GM23338 (cell line): Measurements from ENCODE around the gene LILRB5. TPM values are rescaled to one million over a fixed set of nuclear protein-coding genes. Genes with fewer than 3 reads are reported as not detected.
"Not testable (repeated sequence)": the region's sequence is repeated elsewhere in the genome, so short reads cannot be mapped to it uniquely, and the experiment has no call there.

ENCODE experiments used
- ATAC-seq: fragments of 200-7000 bp; cut with Tn5 transposase; 3 replicates; pipeline ENCODE4 v1.9.1; 2020
- DNase-seq: peaks from one replicate; pipeline ENCODE4 v3.0.0-alpha.2; 2015; ENCODE audit warnings: low spot score
- H2AFZ ChIP-seq: fragments of 200-600 bp; sonication (generic); 2 replicates; pipeline ENCODE4 v1.8.0; 2016; ENCODE audit warnings: antibody characterized with exemption, mild to moderate bottlenecking, moderate library complexity
- H3F3A ChIP-seq: fragments of 200-600 bp; sonication (generic); replicated peaks from 2 replicates; pipeline ENCODE4 v1.8.0; 2017; ENCODE audit warnings: antibody characterized with exemption, mixed run types, low read depth
- H3K27ac ChIP-seq: fragments of 200-600 bp; sonication (generic); 2 replicates; pipeline ENCODE4 v1.6.1; 2016; ENCODE audit warnings: low read depth
- H3K27me3 ChIP-seq: fragments of 200-600 bp; sonication (generic); 2 replicates; pipeline ENCODE4 v1.8.0; 2016; ENCODE audit warnings: mild to moderate bottlenecking, mixed run types, moderate library complexity; ENCODE audit not compliant: insufficient read depth
- H3K36me3 ChIP-seq: fragments of 200-600 bp; sonication (generic); 2 replicates; pipeline ENCODE4 v1.8.0; 2016; ENCODE audit warnings: mild to moderate bottlenecking; ENCODE audit not compliant: insufficient read depth
- H3K4me1 ChIP-seq: fragments of 200-600 bp; sonication (generic); 2 replicates; pipeline ENCODE4 v1.8.0; 2016; ENCODE audit warnings: mild to moderate bottlenecking, moderate library complexity; ENCODE audit not compliant: insufficient read depth
- H3K4me2 ChIP-seq: fragments of 200-600 bp; sonication (generic); 2 replicates; pipeline ENCODE4 v1.7.1; 2017; ENCODE audit warnings: mixed run types
- H3K4me3 ChIP-seq: fragments of 200-600 bp; sonication (generic); 2 replicates; pipeline ENCODE4 v1.6.1; 2016; ENCODE audit warnings: mixed run types
- H3K79me2 ChIP-seq: fragments of 200-600 bp; sonication (generic); replicated peaks from 2 replicates; pipeline ENCODE4 v1.8.0; 2017; ENCODE audit warnings: mild to moderate bottlenecking; ENCODE audit not compliant: insufficient read depth
- H3K9me2 ChIP-seq: fragments of 200-600 bp; sonication (generic); 2 replicates; pipeline ENCODE4 v1.8.0; 2017; ENCODE audit not compliant: insufficient read depth
- H4K20me1 ChIP-seq: fragments of 200-600 bp; sonication (generic); replicated peaks from 2 replicates; pipeline ENCODE4 v1.8.0; 2017; ENCODE audit warnings: mild to moderate bottlenecking; ENCODE audit not compliant: insufficient read depth
- H3K27ac Mint-ChIP-seq: 2 replicates; pipeline ENCODE4 v1.8.0; 2020; ENCODE audit warnings: inconsistent platforms, mild to moderate bottlenecking, moderate library complexity, mixed read lengths
- H3K27me3 Mint-ChIP-seq: 3 replicates; pipeline ENCODE4 v1.8.0; 2022; ENCODE audit warnings: low read depth, mild to moderate bottlenecking, moderate library complexity, mixed read lengths, inconsistent platforms; ENCODE audit not compliant: insufficient read depth, poor library complexity
- H3K36me3 Mint-ChIP-seq: 3 replicates; pipeline ENCODE4 v1.8.0; 2021; ENCODE audit warnings: low read depth, mild to moderate bottlenecking, inconsistent platforms, moderate library complexity, mixed read lengths
- H3K4me1 Mint-ChIP-seq: 3 replicates; pipeline ENCODE4 v1.8.0; 2020; ENCODE audit warnings: mild to moderate bottlenecking, inconsistent platforms, mixed read lengths
- H3K4me3 Mint-ChIP-seq: 3 replicates; pipeline ENCODE4 v1.8.0; 2021; ENCODE audit warnings: moderate library complexity, mild to moderate bottlenecking, inconsistent platforms, mixed read lengths
- H3K9me3 Mint-ChIP-seq: 3 replicates; pipeline ENCODE4 v1.8.0; 2020; ENCODE audit warnings: moderate library complexity, mild to moderate bottlenecking, inconsistent platforms, mixed read lengths
- CREB1 ChIP-seq: fragments of 250-450 bp; sonication (Bioruptor Pico); IDR thresholded peaks from 2 replicates; pipeline ENCODE4 v1.5.0; 2020; ENCODE audit warnings: low read depth, mild to moderate bottlenecking, moderate library complexity
- CTCF ChIP-seq, 2 experiments: fragments of 200-600 bp in 1 of 2; sonication (generic) in 1 of 2; conservative IDR thresholded peaks; 2 replicates each; pipeline versions ENCODE4 v1.5.1 to v1.6.1; 2016 to 2017; ENCODE audit warnings: antibody characterized with exemption in 2 of 2, low read depth in 2 of 2, mild to moderate bottlenecking in 2 of 2, moderate library complexity in 1 of 2
- EZH2 ChIP-seq: fragments of 200-600 bp; sonication (generic); IDR thresholded peaks from one replicate; pipeline ENCODE4 v1.8.0; 2017; ENCODE audit warnings: antibody characterized with exemption, mild to moderate bottlenecking, low read depth; ENCODE audit not compliant: unreplicated experiment
- EZH2phosphoT487 ChIP-seq: fragments of 200-600 bp; sonication (generic); IDR thresholded peaks from one replicate; pipeline ENCODE4 v1.8.1; 2018; ENCODE audit warnings: antibody characterized with exemption; ENCODE audit not compliant: unreplicated experiment
- JUNB ChIP-seq: IDR thresholded peaks from one replicate; pipeline ENCODE4 v1.6.1; 2016; ENCODE audit warnings: antibody characterized with exemption; ENCODE audit not compliant: unreplicated experiment
- NANOG ChIP-seq: IDR thresholded peaks from 2 replicates; pipeline ENCODE4 v1.6.1; 2016; ENCODE audit warnings: antibody characterized with exemption, borderline replicate concordance
- POLR2AphosphoS5 ChIP-seq: IDR thresholded peaks from 2 replicates; pipeline ENCODE4 v1.6.1; 2016; ENCODE audit warnings: antibody characterized with exemption, low read depth
- REST ChIP-seq: IDR thresholded peaks from one replicate; pipeline ENCODE4 v1.6.1; 2018; ENCODE audit warnings: antibody characterized with exemption; ENCODE audit not compliant: unreplicated experiment
- STAT1 ChIP-seq: IDR thresholded peaks from one replicate; pipeline ENCODE4 v1.6.1; 2016; ENCODE audit warnings: antibody characterized with exemption; ENCODE audit not compliant: unreplicated experiment
- ZNF114 ChIP-seq: fragments of 250-450 bp; sonication (Bioruptor Pico); IDR thresholded peaks from 2 replicates; pipeline ENCODE4 v1.5.0; 2020; ENCODE audit warnings: mild to moderate bottlenecking, moderate library complexity
- ZNF331 ChIP-seq: fragments of 250-450 bp; sonication (Bioruptor Pico); IDR thresholded peaks from 2 replicates; pipeline ENCODE4 v1.5.0; 2020; ENCODE audit warnings: low read depth, mild to moderate bottlenecking, moderate library complexity
- polyA plus RNA-seq: library from polyadenylated mRNA; unstranded; fragments of >200 nt; fragmentation: Nextera tagmentation; extraction: Ambion mirVana; gene quantifications from 2 replicates; pipeline ENCODE4 v1.2.1, GENCODE V29; 2016
- total RNA-seq: library from RNA; depleted of rRNA; stranded (reverse); fragments of >200 nt; shearing (Covaris generic); gene quantifications from 2 replicates; pipeline ENCODE4 v1.2.3, GENCODE V29; 2014
- TF ChIP-seq, protein P1 (sequence below): fragments of 250-450 bp; sonication (Bioruptor Pico); IDR thresholded peaks from 2 replicates; pipeline ENCODE4 v1.5.0; 2020; ENCODE audit warnings: mild to moderate bottlenecking, moderate library complexity
- TF ChIP-seq, protein P2 (sequence below): IDR thresholded peaks from 2 replicates; pipeline ENCODE4 v1.6.1; 2016; ENCODE audit warnings: antibody characterized with exemption

Gene LILRB5
- total and polyA plus RNA-seq, 2 experiments from 2014 or later: not detected

DNA sequence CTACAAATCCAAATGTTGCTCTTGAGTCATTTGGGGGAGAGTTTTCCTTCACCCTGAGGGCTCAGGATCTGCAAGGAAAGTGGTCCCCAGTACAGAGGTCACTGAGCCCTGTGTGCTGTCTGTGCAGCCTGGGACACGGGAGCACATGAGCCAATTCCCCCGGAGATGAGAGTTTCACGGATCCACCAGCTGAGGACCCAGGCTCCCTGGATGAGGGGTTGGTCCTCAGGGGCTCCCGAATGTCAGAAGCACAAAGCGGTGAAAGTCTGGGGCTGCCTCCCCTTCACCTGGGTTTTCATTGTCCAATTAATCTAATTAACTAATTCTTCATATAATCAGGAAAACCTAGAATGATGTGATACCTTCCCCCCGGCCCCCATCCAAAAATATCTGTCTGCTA is 37.5 kb upstream of the LILRB5 start:
- no peak for DNase-seq
- Histone ChIP-seq H3K27ac (no peak overlapping the region), H3K36me3 (no peaks in the 10 kb centered on the region), H3K9me2 (no peaks in the 10 kb centered on the region), H3F3A (no peaks in the 10 kb centered on the region), H3K27me3 (no peaks in the 10 kb centered on the region), H3K4me2 (no peak overlapping the region), H3K4me3 (no peak overlapping the region), H4K20me1 (no peaks in the 10 kb centered on the region), H2AFZ (no peak overlapping the region), H3K4me1 (no peaks in the 10 kb centered on the region), H3K79me2 (no peaks in the 10 kb centered on the region)
- no peaks in the 10 kb centered on the region for H3K27me3 Mint-ChIP-seq
- H3K9me3 Mint-ChIP-seq: no peaks in the 10 kb centered on the region
- H3K4me1 Mint-ChIP-seq: no peaks in the 10 kb centered on the region
- no peak overlapping the region for H3K27ac Mint-ChIP-seq
- no peak for ATAC-seq
- no peak overlapping the region for H3K4me3 Mint-ChIP-seq
- TF ChIP-seq JUNB (no peak), ZNF114 (CRISPR knock-in tag) (no peak), NANOG (no peak), CTCF (conservative IDR thresholded peaks at IDR 0.05; ENCODE audit: low read depth in 2 of 2) (no peak), EZH2phosphoT487 (no peak), STAT1 (no peak), CREB1 (no peak), EZH2 (no peak), ZNF331 (CRISPR knock-in tag) (no peak), POLR2AphosphoS5 (no peak), REST (no peak)
- TF ChIP-seq, protein P1, sequence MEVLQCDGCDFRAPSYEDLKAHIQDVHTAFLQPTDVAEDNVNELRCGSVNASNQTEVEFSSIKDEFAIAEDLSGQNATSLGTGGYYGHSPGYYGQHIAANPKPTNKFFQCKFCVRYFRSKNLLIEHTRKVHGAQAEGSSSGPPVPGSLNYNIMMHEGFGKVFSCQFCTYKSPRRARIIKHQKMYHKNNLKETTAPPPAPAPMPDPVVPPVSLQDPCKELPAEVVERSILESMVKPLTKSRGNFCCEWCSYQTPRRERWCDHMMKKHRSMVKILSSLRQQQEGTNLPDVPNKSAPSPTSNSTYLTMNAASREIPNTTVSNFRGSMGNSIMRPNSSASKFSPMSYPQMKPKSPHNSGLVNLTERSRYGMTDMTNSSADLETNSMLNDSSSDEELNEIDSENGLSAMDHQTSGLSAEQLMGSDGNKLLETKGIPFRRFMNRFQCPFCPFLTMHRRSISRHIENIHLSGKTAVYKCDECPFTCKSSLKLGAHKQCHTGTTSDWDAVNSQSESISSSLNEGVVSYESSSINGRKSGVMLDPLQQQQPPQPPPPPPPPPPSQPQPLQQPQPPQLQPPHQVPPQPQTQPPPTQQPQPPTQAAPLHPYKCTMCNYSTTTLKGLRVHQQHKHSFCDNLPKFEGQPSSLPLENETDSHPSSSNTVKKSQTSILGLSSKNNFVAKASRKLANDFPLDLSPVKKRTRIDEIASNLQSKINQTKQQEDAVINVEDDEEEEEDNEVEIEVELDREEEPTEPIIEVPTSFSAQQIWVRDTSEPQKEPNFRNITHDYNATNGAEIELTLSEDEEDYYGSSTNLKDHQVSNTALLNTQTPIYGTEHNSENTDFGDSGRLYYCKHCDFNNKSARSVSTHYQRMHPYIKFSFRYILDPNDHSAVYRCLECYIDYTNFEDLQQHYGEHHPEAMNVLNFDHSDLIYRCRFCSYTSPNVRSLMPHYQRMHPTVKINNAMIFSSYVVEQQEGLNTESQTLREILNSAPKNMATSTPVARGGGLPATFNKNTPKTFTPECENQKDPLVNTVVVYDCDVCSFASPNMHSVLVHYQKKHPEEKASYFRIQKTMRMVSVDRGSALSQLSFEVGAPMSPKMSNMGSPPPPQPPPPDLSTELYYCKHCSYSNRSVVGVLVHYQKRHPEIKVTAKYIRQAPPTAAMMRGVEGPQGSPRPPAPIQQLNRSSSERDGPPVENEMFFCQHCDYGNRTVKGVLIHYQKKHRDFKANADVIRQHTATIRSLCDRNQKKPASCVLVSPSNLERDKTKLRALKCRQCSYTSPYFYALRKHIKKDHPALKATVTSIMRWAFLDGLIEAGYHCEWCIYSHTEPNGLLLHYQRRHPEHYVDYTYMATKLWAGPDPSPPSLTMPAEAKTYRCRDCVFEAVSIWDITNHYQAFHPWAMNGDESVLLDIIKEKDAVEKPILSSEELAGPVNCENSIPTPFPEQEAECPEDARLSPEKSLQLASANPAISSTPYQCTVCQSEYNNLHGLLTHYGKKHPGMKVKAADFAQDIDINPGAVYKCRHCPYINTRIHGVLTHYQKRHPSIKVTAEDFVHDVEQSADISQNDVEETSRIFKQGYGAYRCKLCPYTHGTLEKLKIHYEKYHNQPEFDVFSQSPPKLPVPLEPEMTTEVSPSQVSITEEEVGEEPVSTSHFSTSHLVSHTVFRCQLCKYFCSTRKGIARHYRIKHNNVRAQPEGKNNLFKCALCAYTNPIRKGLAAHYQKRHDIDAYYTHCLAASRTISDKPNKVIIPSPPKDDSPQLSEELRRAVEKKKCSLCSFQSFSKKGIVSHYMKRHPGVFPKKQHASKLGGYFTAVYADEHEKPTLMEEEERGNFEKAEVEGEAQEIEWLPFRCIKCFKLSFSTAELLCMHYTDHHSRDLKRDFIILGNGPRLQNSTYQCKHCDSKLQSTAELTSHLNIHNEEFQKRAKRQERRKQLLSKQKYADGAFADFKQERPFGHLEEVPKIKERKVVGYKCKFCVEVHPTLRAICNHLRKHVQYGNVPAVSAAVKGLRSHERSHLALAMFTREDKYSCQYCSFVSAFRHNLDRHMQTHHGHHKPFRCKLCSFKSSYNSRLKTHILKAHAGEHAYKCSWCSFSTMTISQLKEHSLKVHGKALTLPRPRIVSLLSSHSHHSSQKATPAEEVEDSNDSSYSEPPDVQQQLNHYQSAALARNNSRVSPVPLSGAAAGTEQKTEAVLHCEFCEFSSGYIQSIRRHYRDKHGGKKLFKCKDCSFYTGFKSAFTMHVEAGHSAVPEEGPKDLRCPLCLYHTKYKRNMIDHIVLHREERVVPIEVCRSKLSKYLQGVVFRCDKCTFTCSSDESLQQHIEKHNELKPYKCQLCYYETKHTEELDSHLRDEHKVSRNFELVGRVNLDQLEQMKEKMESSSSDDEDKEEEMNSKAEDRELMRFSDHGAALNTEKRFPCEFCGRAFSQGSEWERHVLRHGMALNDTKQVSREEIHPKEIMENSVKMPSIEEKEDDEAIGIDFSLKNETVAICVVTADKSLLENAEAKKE: no peak
- TF ChIP-seq, protein P2, sequence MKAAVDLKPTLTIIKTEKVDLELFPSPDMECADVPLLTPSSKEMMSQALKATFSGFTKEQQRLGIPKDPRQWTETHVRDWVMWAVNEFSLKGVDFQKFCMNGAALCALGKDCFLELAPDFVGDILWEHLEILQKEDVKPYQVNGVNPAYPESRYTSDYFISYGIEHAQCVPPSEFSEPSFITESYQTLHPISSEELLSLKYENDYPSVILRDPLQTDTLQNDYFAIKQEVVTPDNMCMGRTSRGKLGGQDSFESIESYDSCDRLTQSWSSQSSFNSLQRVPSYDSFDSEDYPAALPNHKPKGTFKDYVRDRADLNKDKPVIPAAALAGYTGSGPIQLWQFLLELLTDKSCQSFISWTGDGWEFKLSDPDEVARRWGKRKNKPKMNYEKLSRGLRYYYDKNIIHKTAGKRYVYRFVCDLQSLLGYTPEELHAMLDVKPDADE: no peak
- no peaks in the 10 kb centered on the region for H3K36me3 Mint-ChIP-seq

- not testable (repeated sequence) for H2AFZ ChIP-seq, H3K4me3 ChIP-seq, H4K20me1 ChIP-seq, H3K27ac ChIP-seq, H3F3A ChIP-seq, H3K79me2 ChIP-seq, H3K4me1 ChIP-seq, H3K27me3 ChIP-seq, H3K4me2 ChIP-seq, ATAC-seq, H3K9me3 Mint-ChIP-seq, H3K4me3 Mint-ChIP-seq, H3K36me3 Mint-ChIP-seq, H3K27me3 Mint-ChIP-seq, H3K4me1 Mint-ChIP-seq, H3K9me2 ChIP-seq, H3K36me3 ChIP-seq, H3K27ac Mint-ChIP-seq, DNase-seq
These were observed 32.1 kb upstream of the LILRB5 start for GRCh38 chr19:54289160-54289559.
